NCI-H2081 treated with DMSO at 0.1 percent for 48 hours (cell line): ENCODE results near the gene C1QTNF2.

Experiments used
- DNase-seq: peaks from one replicate; lab custom pipeline; 2025; lab: John Stamatoyannopoulos, UW

The C1QTNF2 gene

DNA sequence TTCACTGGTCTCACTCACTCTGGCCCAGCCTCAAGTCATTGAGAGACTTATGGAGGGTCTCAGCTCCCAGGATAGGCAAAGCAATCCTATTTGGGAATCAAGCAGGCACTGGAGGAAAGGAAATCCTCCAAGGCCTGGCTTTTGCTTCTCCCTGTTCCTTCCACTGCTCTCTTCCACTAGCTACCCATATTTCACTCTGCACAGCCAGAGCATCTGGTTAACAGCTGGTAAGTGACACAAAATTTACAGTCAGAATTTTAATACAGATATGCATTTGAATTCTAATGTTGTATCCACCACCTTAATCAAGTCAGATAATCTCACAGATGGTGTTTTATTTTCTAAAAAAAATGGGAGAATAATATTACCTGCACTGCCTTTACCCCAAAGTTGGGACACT, 868 bp upstream of the C1QTNF2 start:
- DNase-seq = no peak

DNA sequence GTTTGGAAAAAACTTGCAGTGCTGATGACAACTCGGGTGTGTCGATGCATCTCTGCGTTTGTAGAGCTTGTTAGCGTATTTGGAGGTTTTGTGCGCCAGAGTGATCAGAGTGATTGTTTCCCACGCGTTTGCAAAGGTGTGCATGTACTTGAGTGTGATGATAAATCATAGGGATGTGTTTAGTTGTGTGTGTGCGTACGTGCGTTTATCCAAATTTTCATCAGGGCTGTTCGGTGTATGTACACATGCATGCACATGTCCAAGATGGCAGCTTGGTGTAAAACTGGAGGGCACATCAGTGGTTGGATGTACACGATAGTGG, 248 bp upstream of the C1QTNF2 start:
- no peak for DNase-seq

DNA sequence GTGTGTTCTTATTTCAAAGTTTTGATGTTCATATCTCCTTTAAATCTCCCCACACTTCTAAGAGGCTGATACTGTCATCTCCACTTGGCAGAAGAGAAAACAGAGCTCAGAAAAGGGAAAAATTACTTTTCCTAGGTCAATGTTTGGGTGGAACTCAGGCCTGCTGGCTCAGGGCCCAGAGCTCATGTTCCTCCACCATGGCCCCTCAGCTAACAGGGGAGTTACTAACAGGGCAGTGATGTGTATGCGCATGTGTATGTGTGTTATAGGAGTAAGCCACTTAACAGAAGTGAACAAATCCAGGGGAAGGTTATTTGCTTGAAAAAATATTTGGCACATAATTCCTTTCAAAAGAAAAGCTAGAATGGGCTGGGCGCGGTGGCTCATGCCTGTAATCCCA, 2.5 kb downstream of the C1QTNF2 start:
- DNase-seq = no peak

DNA sequence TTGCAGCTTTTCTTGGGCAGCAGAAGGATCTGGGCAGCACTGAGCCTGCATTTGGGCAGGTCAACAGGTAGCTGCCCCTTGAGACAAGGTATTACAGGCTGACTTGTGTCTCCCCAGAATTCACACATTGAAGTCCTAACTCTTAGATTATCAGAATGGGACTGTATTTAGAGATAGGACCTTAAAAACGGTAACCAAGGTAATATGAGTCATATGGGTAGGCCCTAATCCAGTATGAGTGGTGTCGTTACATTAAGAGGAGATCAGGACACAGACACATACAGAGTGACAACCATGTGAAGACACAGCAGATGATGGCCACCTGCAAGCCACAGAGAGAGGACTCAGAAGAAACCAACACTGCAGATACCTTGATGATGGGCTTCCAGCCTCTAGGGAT, 3.2 kb downstream of the C1QTNF2 start:
- DNase-seq = no peak

DNA sequence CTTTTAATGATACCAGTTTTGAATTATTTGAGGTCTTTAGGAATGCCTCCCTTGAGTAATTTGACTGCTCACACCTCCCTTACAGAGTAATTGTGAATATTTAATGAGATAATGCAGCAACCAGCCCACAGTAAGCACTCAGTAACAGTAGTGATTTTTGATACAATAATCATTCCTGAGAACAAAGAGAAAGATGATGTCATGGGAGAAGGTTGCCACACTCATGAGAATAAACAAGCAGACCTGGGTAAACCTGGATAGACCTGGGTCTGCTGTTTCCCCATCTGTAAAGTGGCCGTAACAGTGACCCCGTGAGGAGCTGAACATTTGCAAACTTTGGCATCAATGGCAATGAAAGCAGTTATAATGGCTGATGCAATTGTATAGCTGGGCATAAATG, 4.2 kb downstream of the C1QTNF2 start:
- no peak for DNase-seq

DNA sequence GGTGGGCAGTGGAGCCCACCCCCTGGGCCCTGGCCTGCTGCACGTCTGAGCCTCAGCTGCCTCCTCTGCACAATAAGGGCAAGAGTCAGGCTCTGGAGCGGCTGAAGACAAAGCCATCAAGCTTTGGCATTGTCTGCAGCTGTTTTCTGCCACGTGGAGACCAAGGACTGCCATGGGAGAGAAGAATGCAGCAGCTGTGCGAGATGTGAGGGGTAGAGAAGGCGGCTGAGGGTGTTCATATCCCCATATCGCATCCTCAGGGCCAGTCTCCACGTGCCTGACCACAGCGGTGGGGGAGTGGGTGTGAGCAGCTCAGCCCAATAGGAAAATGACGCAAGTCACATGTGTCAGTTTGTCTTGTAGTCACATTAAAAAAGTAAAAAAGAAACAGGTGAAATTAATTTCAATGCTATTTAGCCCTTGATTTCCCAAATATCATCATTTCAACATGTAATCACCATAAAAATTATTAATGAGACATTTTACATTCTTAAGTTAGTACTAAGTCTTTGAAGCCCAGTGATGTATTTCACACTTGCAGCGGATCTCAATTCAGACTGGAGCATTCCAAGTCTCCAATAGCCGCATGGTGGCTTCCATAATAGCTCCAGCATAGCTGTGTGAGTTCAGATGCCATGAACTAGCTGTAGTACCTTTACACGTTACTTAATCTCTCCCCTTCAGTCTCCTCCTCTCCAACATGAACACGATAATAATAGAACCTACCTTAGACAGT, 6.6 kb downstream of the C1QTNF2 start:
- no peak for DNase-seq

DNA sequence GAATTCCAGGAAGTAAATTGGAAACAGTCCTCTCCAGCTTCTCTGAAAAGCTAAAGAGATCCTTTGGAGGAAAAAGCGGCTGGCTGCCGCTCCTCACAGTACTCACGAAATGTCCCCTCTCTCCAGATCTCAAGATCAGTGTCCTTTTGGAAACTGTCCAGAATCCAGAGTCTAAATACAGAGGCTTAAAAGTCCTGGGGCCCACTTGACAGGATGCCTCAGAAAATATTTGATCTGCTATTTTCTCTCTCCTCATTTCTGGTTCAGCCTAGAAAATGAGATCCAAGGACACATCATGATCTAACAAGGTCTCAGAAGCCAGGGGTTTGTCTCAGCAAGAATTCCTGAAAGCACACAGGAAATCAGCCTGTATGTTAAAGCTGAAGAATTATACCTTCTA, 7.2 kb downstream of the C1QTNF2 start:
- DNase-seq = no peak

DNA sequence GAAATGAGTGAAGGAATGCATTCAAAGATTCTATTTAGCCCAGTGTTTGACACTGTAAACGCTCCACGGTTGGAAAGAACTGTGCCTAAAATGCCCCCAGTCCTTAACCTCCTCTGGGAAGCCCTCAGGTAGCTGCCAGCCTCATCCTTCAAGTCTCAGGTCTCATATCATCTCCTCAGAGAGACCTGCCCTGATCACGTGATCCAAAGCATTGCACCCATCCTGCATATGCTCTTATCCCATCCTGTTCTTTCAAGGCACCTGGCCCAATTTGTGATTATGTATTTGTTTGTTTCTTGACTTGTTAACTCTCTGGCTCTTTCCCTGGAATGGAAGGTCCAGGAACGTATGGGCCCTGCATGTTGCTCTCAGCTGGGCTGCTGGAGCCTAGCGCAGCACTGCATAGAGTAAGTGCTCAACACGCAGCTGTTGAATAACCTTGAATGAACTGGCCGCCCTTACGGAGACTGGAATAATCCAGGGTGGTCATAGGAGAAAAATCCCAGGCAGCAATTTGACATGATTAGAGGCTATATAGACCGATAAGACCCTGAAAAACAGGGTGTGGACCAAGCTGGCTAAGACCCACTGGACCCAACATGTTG, 8.7 kb downstream of the C1QTNF2 start:
- no peak for DNase-seq

DNA sequence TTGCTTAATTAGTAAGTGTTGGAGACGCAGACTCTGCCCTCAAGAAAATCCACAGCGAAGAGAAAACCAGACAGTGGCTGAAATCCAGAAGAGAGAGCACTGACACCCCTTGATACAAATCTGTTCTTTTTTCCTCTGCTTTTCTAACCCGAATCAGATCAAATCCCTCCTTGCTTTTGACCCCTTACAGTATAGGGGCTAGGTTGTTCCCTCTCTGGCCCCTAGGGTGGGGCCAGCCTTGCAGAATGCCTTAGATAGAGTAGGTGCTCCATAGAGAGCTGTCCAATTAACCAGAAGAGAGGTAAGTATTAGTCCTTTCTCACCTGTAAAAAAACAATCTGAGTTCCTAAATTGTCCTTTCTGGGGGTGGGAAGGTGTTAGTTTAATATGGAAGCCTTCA, 10.1 kb downstream of the C1QTNF2 start:
- DNase-seq = no peak

DNA sequence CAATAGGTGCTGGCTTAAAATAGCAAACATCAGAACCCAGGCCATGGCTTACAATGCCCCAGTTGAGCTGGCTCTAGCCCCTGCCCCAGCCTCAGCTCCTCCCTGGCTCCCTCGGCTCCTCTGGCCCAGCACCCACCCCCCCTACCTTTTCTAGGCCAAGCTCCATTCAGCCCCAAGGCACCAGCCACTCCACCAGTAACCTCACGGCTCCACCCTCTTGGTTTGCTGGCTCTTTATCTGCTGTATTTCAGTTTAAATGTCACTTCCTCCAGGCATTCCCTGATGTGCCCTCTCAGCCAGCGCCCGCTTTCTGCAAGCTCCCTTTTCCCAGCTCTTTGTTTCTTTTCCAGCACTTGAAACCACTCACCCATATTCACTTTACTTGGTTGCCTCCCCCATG, 10.6 kb downstream of the C1QTNF2 start:
- DNase-seq = no peak

DNA sequence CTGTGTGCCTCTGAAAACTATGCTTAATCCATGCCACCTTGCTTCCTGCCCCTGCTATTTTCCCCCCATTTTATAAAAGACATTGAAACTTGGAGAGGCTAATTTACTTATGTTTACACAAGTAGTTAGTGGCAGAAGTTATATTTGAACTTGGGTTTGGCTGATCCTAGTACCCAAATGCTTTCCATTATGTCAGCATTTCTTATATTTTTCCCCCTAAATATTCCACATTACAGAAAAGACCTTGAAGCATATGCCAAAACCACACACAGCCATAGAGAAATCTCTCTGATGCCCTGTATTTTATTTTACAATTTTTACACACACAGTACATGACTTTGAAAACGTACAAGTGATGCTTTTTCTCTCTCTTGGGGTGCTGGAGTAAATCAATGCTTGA, 11.2 kb downstream of the C1QTNF2 start:
- no peak for DNase-seq

DNA sequence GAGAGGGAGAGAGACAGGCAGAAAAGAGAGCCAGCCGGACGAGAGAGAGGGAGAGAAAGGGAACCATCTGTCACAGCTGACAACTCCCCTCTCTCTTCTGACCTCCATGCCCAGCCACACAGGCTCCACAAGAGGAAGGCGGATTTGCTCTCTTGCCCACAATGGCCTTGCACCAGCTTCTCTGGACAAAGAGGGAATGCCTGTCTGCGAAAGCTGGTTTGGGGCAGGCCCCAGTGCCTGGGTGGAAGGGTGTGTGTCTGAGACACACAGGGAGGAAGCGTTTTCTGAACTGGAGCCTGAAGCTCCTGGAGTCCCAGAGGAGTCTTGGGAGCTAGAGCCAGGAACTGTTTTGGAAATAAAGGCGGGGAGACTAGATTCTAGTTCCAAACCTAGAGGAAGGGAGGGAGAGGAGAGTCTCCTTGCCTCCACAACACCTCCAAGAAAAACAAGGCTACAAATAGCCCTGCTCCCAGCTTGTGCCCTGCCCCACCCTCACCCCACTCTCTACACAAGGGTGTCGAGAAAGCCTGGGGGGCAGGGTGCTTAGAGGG, 12.5 kb downstream of the C1QTNF2 start:
- no peak for DNase-seq

DNA sequence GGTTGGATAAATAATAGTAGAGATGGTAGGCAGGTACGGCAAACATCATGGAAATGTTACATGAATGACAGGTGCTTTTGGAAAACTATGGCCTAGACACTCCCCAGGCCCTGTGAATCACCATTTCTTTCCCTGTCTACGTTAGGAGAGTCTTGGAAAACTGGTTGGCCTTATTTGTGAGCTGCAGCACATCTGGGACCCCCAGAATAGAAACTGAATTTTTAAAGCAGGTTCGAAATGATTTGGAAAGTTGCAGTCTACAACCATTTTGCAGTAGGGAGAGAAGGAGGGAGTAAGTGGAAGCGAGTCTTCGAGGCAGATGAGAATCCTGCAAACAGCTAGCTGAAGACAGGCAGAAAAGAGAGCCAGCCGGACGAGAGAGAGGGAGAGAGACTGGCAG, 13.0 kb downstream of the C1QTNF2 start:
- DNase-seq = no peak

DNA sequence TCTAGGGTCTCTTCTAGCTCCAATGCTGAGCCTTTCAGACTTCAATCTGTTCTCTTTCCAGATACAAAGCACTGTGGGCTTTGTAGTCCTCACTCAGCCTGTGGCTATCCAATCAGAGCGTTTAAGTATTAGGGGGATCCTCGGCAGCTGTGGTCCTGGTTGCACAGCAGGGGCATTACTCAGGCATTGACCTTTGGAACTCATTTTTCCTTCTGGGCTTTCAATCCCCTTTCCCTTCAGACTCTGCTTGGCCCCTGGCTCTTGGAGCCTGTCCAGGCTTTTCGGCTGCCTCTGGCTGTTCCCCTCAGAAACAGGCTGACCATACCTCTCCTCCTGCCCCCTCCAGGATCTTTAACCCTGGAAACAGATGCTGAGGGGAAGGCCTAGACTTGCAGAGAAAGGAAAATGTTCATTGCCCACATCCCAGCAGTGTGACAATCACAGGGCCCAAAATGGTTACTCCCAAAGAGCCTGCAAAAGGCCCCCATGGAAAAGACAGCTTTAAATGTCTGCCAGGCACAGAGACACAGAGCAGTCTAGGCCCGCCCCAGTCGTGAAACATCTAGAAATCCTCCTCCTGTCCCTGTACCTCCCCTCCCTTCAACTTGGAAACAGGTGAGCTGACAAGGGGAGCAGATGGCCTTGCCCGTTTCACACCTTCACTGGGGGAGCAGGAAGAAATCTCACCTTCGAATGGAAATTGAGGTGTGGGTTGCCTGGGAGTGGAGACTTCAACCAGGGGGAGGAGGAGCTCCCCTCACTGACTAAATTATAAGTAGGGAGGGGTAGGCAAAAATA, 13.7 kb downstream of the C1QTNF2 start:
- no peak for DNase-seq

DNA sequence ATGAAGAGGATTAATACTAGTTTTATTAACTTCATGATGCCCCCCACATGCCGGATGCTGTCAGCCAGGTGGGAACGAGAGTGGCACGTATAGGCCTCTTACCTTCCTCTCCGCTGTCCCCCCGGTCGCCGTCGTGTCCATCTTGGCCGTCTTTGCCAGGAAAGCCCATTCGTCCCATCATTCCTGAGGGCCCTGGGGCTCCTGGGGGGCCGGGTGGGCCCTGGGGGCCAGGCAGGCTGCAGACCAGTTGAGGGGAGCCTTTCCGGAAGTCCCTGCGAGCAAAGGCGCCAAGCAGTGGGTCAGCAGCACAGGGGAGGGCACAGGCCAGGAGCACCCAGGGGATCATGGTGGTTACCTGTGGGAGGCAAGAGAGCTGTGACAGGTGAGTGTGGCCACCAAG, 15.8 kb downstream of the C1QTNF2 start:
- DNase-seq = no peak

DNA sequence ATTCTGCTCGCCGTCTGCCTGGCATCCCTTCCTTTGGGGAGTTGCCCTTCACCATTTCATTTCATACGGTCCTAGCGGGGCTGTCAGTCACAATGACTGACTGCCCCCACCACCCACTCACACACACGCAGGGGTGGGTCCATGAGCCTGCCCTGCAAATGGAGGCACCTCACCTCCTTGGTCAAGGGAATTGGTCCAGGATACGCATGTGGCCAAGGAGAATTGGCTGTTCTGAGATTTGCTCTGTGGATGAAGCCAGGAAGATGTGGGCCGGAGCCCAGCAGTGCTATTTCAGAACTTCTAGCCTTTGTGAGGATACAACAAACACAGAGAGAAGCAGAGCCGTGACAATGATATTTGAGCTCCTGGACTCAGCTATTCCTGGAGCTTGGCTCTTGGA, 17.0 kb downstream of the C1QTNF2 start:
- no peak for DNase-seq

DNA sequence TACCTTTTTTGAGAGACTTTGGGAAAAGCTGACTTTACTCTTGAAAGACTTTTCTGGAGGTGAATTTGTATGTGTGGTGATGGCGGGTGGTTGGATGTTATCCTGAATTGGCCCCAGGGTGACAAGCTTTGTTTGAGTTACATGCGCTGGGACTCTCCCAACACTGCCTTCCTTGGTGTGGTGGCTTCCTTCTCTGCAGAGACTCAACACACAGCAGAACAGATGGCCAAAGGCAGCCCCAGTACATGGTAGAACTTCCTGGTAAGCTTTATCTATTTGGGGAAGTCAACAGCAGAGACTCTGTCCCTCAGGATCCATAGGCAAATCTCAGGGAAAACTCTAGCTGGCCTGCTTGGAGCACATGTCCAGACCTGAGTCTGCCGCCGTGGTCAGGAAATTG, 18.1 kb downstream of the C1QTNF2 start:
- DNase-seq = no peak

DNA sequence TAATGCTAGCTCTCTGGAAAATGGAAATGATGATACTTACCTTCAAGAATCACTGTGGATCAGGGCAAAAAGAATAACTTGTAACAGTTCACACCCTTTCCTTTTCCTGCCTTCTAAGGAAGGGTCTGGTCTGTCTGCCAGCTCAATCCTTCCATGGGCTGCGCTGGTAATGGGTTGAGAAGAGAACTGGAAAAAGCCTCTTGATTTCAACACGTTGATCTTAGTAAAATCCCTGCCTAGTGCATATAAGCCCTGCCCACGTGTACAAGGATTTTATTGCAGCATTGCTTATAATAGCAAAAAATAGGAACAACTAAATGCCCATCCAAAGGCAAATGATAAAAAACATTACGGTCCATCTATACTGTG, 20.5 kb downstream of the C1QTNF2 start:
- no peak for DNase-seq

DNA sequence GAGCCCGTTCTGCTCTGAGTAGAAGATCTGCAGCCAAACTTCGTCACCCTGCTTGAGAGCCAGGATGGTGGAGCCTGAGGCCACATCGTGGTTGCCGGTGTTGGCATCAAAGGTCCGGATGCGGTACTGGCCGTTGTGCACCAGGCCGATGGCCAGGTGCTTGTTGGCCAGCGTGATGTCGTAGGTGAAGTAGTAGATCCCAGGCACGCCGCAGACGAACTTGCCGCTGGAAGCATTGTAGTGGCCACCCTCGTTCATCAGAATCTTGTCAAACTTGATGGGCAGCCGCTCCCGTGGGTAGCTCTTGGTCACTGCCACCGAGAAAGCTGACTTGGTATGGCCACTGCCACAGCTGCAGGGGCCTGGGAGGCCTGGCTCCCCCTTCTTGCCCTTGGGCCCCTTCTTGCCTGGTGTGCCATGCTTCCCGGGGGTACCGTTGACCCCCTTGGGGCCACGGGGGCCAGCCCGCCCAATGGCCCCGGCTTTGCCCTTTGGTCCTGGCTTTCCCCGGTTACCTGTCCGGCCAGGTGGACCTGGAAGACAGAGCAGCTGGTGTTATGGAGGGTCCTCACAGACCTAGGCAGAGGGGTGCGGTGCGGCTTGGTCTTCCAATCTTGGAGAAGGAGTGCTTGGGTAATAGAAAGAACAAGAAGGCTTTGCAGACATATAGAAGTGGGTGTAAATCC, 21.0 kb downstream of the C1QTNF2 start:
- no peak for DNase-seq

DNA sequence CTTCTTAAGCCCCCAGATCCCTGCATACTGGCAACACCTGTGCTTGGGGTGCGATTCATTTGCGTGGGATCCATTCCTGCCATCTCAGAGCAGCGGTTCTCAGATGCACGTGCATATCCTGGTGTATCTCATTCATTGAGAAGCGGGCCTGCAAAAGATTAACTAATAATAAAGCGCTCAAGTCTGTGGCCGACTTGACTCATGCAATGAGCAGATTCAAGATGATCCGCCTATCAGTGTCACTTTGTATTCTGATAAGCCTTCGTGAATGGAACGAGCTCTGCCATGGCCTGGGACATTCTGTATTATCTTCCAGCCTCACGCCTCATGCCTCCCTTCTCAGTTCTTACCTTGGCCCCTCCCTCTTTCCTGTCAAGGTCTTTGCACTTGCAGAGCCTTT, 22.3 kb downstream of the C1QTNF2 start:
- no peak for DNase-seq

DNA sequence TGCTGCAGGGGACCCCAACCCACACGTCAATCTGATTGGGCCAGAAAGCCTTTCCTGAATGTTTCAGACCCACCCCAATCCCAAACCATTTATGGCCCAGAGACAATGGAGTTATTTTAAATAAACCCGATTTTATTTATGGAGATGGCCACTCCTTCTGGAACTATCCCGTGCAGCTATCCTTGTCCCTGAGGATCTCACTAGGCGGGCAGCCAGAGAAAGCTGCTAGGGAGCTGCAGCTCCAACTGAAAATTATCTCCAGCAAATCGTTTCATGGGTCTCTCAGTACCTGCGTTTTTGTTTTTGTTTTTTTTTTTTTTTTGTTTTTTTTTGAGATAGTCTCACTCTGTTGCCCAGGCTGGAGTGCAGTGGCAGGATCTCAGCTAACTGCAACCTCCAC, 23.0 kb downstream of the C1QTNF2 start:
- no peak for DNase-seq

DNA sequence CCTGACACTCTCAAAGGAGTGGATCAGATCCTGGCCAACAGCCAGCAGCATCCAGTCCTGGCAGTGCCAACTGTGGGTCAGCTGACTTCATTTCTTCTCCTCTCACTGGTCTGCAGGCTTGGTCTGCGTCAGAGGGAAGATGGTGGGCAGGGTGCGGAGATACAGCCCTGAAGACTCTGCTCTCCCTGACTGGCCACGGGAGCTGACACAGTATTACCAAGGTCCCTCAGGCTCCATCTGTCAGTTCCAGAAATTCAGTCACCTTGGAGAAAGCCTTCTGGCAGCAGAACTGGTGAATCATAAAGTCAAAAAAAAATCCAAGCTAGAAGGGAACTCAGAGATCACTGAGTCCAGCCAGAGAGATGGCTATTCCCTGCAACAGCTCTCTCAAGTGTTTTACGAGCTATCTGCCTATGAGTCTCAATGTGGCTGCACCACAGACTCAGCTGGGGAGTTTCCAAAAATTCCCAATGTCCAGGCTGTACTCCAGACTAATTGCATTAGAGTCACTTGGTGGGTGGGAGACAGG, 27.9 kb downstream of the C1QTNF2 start:
- DNase-seq = no peak
